NT2/D1 (cell line): ENCODE data around the gene DMRT1.

Experiments
- SUZ12 ChIP-seq: IDR thresholded peaks from 2 replicates; pipeline ENCODE4 v1.6.1; 2011; ENCODE audit not compliant: insufficient read length, insufficient read depth; ENCODE audit errors: extremely low read depth
- YY1 ChIP-seq: IDR thresholded peaks from 2 replicates; pipeline ENCODE4 v1.6.1; 2011; ENCODE audit not compliant: insufficient read length, insufficient read depth
- ZNF274 ChIP-seq: IDR thresholded peaks from 2 replicates; pipeline ENCODE4 v1.6.1; 2011; ENCODE audit warnings: mild to moderate bottlenecking, low read depth, low read length

- TF ChIP-seq ZNF274 (no peak), YY1 (no peak), SUZ12 (no peak)
These were observed 130.5 kb downstream of the DMRT1 start for GRCh38 chr9:971901-972500.
